ENCODE measurements around the gene DHPS.

DHPS gene

GRCh38 chr19:12676928-12677327, 4.8 kb downstream of the DHPS start:
- no peak overlapping the region for H3K27ac ChIP-seq
- no peak for TF ChIP-seq CTCF (conservative IDR thresholded peaks at IDR 0.05)

GRCh38 chr19:12676384-12676792, 5.3 kb downstream of the DHPS start:
- peak; percentile 90 for TF ChIP-seq CTCF (conservative IDR thresholded peaks at IDR 0.05)
- H3K27ac ChIP-seq, result no peak overlapping the region

- TF ChIP-seq CTCF (conservative IDR thresholded peaks at IDR 0.05), result no peak
- no peak overlapping the region for H3K27ac ChIP-seq
These were observed 5.7 kb downstream of the DHPS start for GRCh38 chr19:12675940-12676339.

GRCh38 chr19:12675399-12675798, 6.3 kb downstream of the DHPS start:
- TF ChIP-seq CTCF (conservative IDR thresholded peaks at IDR 0.05), result no peak
- H3K27ac ChIP-seq, result no peak overlapping the region

GRCh38 chr19:12672744-12673143, 8.9 kb downstream of the DHPS start:
- TF ChIP-seq CTCF (conservative IDR thresholded peaks at IDR 0.05), result no peak
- no peak overlapping the region for H3K27ac ChIP-seq

GRCh38 chr19:12670159-12670928, 11.3 kb downstream of the DHPS start:
- H3K27ac ChIP-seq, result peak overlapping the region; percentile 94

More at GRCh38 chr19:12670159-12670928, 11.3 kb downstream of the DHPS start:
- no peak for TF ChIP-seq CTCF (conservative IDR thresholded peaks at IDR 0.05)
